H1 (cell line): ENCODE data around the gene MAGI2. TPM values are rescaled to one million over a fixed set of nuclear protein-coding genes. Genes with fewer than 3 reads are reported as not detected.

Experiments used
- CTCF ChIA-PET: fragments of 300-600 bp; sonication (Branson Sonifier 250); formaldehyde crosslinking; loops from one replicate; lab custom pipeline; 2021; ENCODE audit not compliant: partially characterized antibody; lab: Charles Lee
- POLR2A ChIA-PET: fragments of 300-600 bp; sonication (Branson Sonifier 250); formaldehyde crosslinking; loops from one replicate; lab custom pipeline; 2021; ENCODE audit warnings: inconsistent platforms; ENCODE audit not compliant: partially characterized antibody; lab: Charles Lee
- DNase-seq, 2 experiments: peaks; one replicate each; pipeline versions ENCODE4 v3.0.0 to v3.0.0-alpha.2; 2010 to 2022; ENCODE audit warnings: low spot score in 2 of 2, low read depth in 1 of 2, mixed read lengths in 1 of 2
- FAIRE-seq: peaks from 2 replicates; lab custom pipeline; 2011; peaks lifted over from hg19 to GRCh38; lab: Jason Lieb, UNC
- H2AFZ ChIP-seq: 2 replicates; pipeline ENCODE4 v1.8.1; 2012; ENCODE audit warnings: low read length, inconsistent platforms
- H2AK5ac ChIP-seq: 2 replicates; pipeline ENCODE4 v1.6.1; 2013; ENCODE audit warnings: low read depth, low read length
- H2BK120ac ChIP-seq: replicated peaks from 2 replicates; pipeline ENCODE3; 2013; ENCODE audit warnings: low read depth, low read length, inconsistent platforms
- H2BK12ac ChIP-seq: 2 replicates; pipeline ENCODE4 v1.6.1; 2013; ENCODE audit warnings: low read depth, low read length
- H2BK15ac ChIP-seq: 2 replicates; pipeline ENCODE4 v1.6.1; 2013; ENCODE audit warnings: low read length
- H2BK20ac ChIP-seq: 2 replicates; pipeline ENCODE4 v1.6.1; 2013; ENCODE audit warnings: low read length
- H2BK5ac ChIP-seq: 2 replicates; pipeline ENCODE4 v1.6.1; 2013; ENCODE audit warnings: low read depth, low read length
- H3K14ac ChIP-seq: 2 replicates; pipeline ENCODE4 v1.6.1; 2013; ENCODE audit warnings: inconsistent platforms; ENCODE audit not compliant: insufficient read length
- H3K18ac ChIP-seq: 2 replicates; pipeline ENCODE4 v1.6.1; 2013; ENCODE audit warnings: low read length; ENCODE audit errors: extremely low read depth
- H3K23ac ChIP-seq: 2 replicates; pipeline ENCODE4 v1.6.1; 2013; ENCODE audit warnings: inconsistent platforms; ENCODE audit not compliant: insufficient read length
- H3K23me2 ChIP-seq: 2 replicates; pipeline ENCODE4 v1.6.1; 2013; ENCODE audit warnings: low read depth, low read length
- H3K27ac ChIP-seq: 2 replicates; pipeline ENCODE4 v1.6.1; 2011; ENCODE audit warnings: low read depth, low read length, inconsistent platforms
- H3K27me3 ChIP-seq, 4 experiments: replicated peaks in 1 of 4; 1 replicate in 1 of 4; 2 replicates in 3 of 4; pipeline versions ENCODE4 v1.6.1 to v1.8.1; 2011 to 2013; ENCODE audit warnings: low read length in 3 of 4, mild to moderate bottlenecking in 3 of 4, inconsistent platforms in 2 of 4, mixed read lengths in 2 of 4, moderate library complexity in 1 of 4; ENCODE audit not compliant: control insufficient read depth in 3 of 4, insufficient read depth in 3 of 4; ENCODE audit errors: extremely low read depth in 1 of 4
- H3K36me3 ChIP-seq, 4 experiments: 2 replicates each; pipeline versions ENCODE4 v1.6.1 to v1.8.1; 2011 to 2013; ENCODE audit warnings: mild to moderate bottlenecking in 4 of 4, low read length in 3 of 4, moderate library complexity in 2 of 4, control low read depth in 1 of 4, inconsistent platforms in 1 of 4; ENCODE audit not compliant: insufficient read depth in 4 of 4, control insufficient read depth in 2 of 4
- H3K4ac ChIP-seq: replicated peaks from 2 replicates; pipeline ENCODE3; 2013; ENCODE audit warnings: low read length, low read depth, mixed read lengths, inconsistent platforms; ENCODE audit not compliant: insufficient read length
- H3K4me1 ChIP-seq, 4 experiments: replicated peaks in 1 of 4; 1 replicate in 1 of 4; 2 replicates in 3 of 4; pipeline versions ENCODE4 v1.6.1 to v1.8.1; 2011 to 2013; ENCODE audit warnings: low read length in 3 of 4, inconsistent platforms in 2 of 4, mixed read lengths in 1 of 4; ENCODE audit not compliant: insufficient read depth in 4 of 4, control insufficient read depth in 3 of 4
- H3K4me2 ChIP-seq, 2 experiments: 2 replicates each; pipeline versions ENCODE4 v1.6.1 to v1.8.1; 2011 to 2013; ENCODE audit warnings: low read depth in 2 of 2, low read length in 2 of 2, control low read depth in 1 of 2, inconsistent platforms in 1 of 2, mild to moderate bottlenecking in 1 of 2; ENCODE audit not compliant: insufficient read depth in 1 of 2
- H3K4me3 ChIP-seq, 4 experiments: fragments of 200-600, 300-600 bp in 1 of 4; sonication (generic), shearing (Covaris generic), sonication (Bioruptor Twin) in 1 of 4; 2 replicates each; pipeline versions ENCODE4 v1.5.1 to v1.8.1; 2011 to 2016; ENCODE audit warnings: low read length in 4 of 4, low read depth in 3 of 4, control low read depth in 2 of 4, inconsistent platforms in 2 of 4, mild to moderate bottlenecking in 2 of 4, mixed read lengths in 1 of 4, moderate library complexity in 1 of 4; ENCODE audit not compliant: insufficient read depth in 2 of 4; ENCODE audit errors: extremely low read depth in 1 of 4
- H3K56ac ChIP-seq: replicated peaks from 2 replicates; pipeline ENCODE3; 2013; ENCODE audit warnings: low read depth, mild to moderate bottlenecking, mixed read lengths, low read length, inconsistent platforms; ENCODE audit not compliant: insufficient read length
- H3K79me1 ChIP-seq: 2 replicates; pipeline ENCODE4 v1.6.1; 2013; ENCODE audit warnings: low read depth, low read length, control low read depth
- H3K79me2 ChIP-seq, 2 experiments: 2 replicates each; pipeline versions ENCODE4 v1.6.1 to v1.8.1; 2012 to 2013; ENCODE audit warnings: low read length in 2 of 2, mild to moderate bottlenecking in 2 of 2, inconsistent platforms in 1 of 2; ENCODE audit not compliant: insufficient read depth in 2 of 2, control insufficient read depth in 1 of 2
- H3K9ac ChIP-seq, 4 experiments: replicated peaks in 1 of 4; 1 replicate in 1 of 4; 2 replicates in 3 of 4; pipeline versions ENCODE4 v1.6.1 to v1.8.1; 2011 to 2013; ENCODE audit warnings: low read depth in 3 of 4, low read length in 3 of 4, control low read depth in 2 of 4, mild to moderate bottlenecking in 2 of 4, moderate library complexity in 2 of 4, inconsistent platforms in 1 of 4; ENCODE audit errors: extremely low read depth in 1 of 4
- H3K9me3 ChIP-seq, 2 experiments: 2 replicates each; pipeline versions ENCODE4 v1.6.1 to v1.8.1; 2012 to 2013; ENCODE audit warnings: mild to moderate bottlenecking in 2 of 2, moderate library complexity in 2 of 2, control low read depth in 1 of 2, inconsistent platforms in 1 of 2, low read depth in 1 of 2, low read length in 1 of 2, mixed read lengths in 1 of 2; ENCODE audit not compliant: insufficient read depth in 2 of 2
- H4K20me1 ChIP-seq, 2 experiments: replicated peaks in 1 of 2; 2 replicates each; pipeline versions ENCODE3 to v1.8.1; 2011 to 2013; ENCODE audit warnings: inconsistent platforms in 2 of 2, low read length in 2 of 2, mild to moderate bottlenecking in 1 of 2; ENCODE audit not compliant: insufficient read depth in 2 of 2, control insufficient read depth in 1 of 2
- H4K5ac ChIP-seq: 2 replicates; pipeline ENCODE4 v1.6.1; 2013; ENCODE audit warnings: low read length, low read depth, mixed read lengths, inconsistent platforms; ENCODE audit not compliant: insufficient read length
- H4K8ac ChIP-seq: 2 replicates; pipeline ENCODE4 v1.8.0; 2013; ENCODE audit warnings: mild to moderate bottlenecking, moderate library complexity, low read length, inconsistent platforms; ENCODE audit not compliant: insufficient read depth; ENCODE audit errors: extremely low read depth
- H4K91ac ChIP-seq: replicated peaks from 2 replicates; pipeline ENCODE3; 2013; ENCODE audit warnings: low read length, mixed read lengths, inconsistent platforms; ENCODE audit not compliant: insufficient read length
- CBX5 ChIP-seq: fragments of 300-800, 300-1000 bp; sonication (generic); IDR thresholded peaks from 2 replicates; pipeline ENCODE4 v1.7.1; 2016; ENCODE audit warnings: antibody characterized with exemption, low read length, low read depth
- CBX8 ChIP-seq: fragments of 300-800, 300-1000 bp; sonication (generic); IDR thresholded peaks from 2 replicates; pipeline ENCODE4 v1.7.1; 2016; ENCODE audit warnings: low read depth, low read length, borderline replicate concordance
- CHD2 ChIP-seq: IDR thresholded peaks from 2 replicates; pipeline ENCODE4 v1.6.1; 2012; ENCODE audit warnings: low read length, improper control_type of control experiment
- CTBP2 ChIP-seq: IDR thresholded peaks from 2 replicates; pipeline ENCODE4 v1.7.0; 2011; ENCODE audit warnings: borderline replicate concordance, mild to moderate bottlenecking, moderate library complexity, mixed read lengths, low read length; ENCODE audit not compliant: insufficient read depth, insufficient read length
- JUND ChIP-seq: IDR thresholded peaks from 2 replicates; pipeline ENCODE4 v1.6.1; 2011; ENCODE audit warnings: mild to moderate bottlenecking, improper control_type of control experiment, low read length
- RAD21 ChIP-seq, 2 experiments: IDR thresholded peaks in 1 of 2; conservative IDR thresholded peaks in 1 of 2; 2 replicates each; pipeline ENCODE4 v1.6.1; 2011; ENCODE audit warnings: low read depth in 2 of 2, low read length in 2 of 2, improper control_type of control experiment in 1 of 2, inconsistent platforms in 1 of 2, mild to moderate bottlenecking in 1 of 2, moderate library complexity in 1 of 2
- SP1 ChIP-seq: IDR thresholded peaks from 2 replicates; pipeline ENCODE4 v1.6.1; 2011; ENCODE audit warnings: low read depth, low read length
- WGBS, 2 experiments: shearing (Covaris generic) in 1 of 2; methylation state at CpG; one replicate each; pipeline versions ENCODE4 v1.1.6 to v1.1.7; 2013 to 2015; ENCODE audit warnings: low lambda C conversion rate in 2 of 2, mixed read lengths in 2 of 2, inconsistent platforms in 1 of 2, low coverage in 1 of 2, missing lambda C conversion rate in 1 of 2; ENCODE audit not compliant: insufficient replicate concordance in 2 of 2, insufficient coverage in 1 of 2, insufficient read length in 1 of 2; ENCODE audit errors: extremely low coverage in 1 of 2, missing lambda C conversion rate in 1 of 2; 5-methylcytosine and 5-hydroxymethylcytosine counted together
- polyA plus RNA-seq, 7 experiments: library from polyadenylated mRNA; depleted of rRNA in 3 of 7; stranded (reverse) in 5 of 7; unstranded in 2 of 7; fragments of >200 nt in 5 of 7; fragments of 200-250 nt in 2 of 7; gene quantifications; 1 replicate in 5 of 7; 2 replicates in 1 of 7; 4 replicates in 1 of 7; pipeline versions ENCODE4 v1.2.1 to v1.2.3, GENCODE V29; 2011 to 2013; ENCODE audit warnings: missing spikeins in 2 of 7, mixed read lengths in 2 of 7
- total RNA-seq: library from RNA; stranded (reverse); fragmentation: NEBNext Ultra II Directional; extraction: Animal tissue kit (Norgen Biotek cat#: 25700); gene quantifications from 2 replicates; pipeline ENCODE4 v1.2.1, GENCODE V29; 2021
- TF ChIP-seq, protein P1 (sequence below): IDR thresholded peaks from 2 replicates; pipeline ENCODE4 v1.6.1; 2011; ENCODE audit warnings: low read length, improper control_type of control experiment

Gene MAGI2
- total and polyA plus RNA-seq, 2 of the 8 experiments (the other 6 are each of a cell fraction or from before 2014, with no cell fraction given) = 6.0 to 27.3 TPM

DNA sequence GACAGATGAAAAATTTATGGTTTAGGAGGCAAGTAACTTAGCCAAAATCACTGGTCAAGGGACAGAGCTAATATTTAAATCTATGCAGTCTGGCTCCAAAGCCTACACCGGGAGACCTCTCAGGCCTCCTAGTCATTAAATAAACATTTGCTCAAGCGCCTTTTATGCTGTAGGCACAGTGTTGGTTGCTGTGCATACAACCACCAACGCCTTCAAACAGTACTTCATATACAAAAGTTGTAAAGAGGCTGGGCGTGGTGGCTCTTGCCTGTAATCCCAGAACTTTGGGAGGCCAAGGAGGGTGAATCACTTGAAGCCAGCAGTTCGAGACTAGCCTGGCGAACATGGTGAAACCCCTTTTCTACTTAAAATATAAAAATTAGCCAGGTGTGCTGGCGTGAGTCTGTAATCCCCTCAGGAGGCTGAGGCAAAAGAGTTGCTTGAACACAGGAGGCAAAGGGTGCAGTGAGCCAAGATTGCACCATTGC, 159.8 kb downstream of the MAGI2 start:
- TF ChIP-seq SP1 = no peak
- TF ChIP-seq CTBP2 = no peak
- TF ChIP-seq CHD2 = no peak
- no peak for TF ChIP-seq JUND
- no peak for TF ChIP-seq CBX8
- TF ChIP-seq RAD21 (IDR thresholded peaks at IDR 0.05 in 1 of 2, conservative IDR thresholded peaks at IDR 0.05 in 1 of 2; ENCODE audit: low read depth in 2 of 2, low read length in 2 of 2) = no peak
- TF ChIP-seq CBX5 = no peak
- TF ChIP-seq, protein P1, sequence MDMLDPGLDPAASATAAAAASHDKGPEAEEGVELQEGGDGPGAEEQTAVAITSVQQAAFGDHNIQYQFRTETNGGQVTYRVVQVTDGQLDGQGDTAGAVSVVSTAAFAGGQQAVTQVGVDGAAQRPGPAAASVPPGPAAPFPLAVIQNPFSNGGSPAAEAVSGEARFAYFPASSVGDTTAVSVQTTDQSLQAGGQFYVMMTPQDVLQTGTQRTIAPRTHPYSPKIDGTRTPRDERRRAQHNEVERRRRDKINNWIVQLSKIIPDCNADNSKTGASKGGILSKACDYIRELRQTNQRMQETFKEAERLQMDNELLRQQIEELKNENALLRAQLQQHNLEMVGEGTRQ = no peak
- H2BK5ac ChIP-seq = no peak overlapping the region
- no peak overlapping the region for H3K56ac ChIP-seq
- H3K79me1 ChIP-seq = no peaks in the 10 kb centered on the region
- H4K8ac ChIP-seq = no peak overlapping the region
- H3K23me2 ChIP-seq = no peaks in the 10 kb centered on the region
- no peak overlapping the region for H3K27ac ChIP-seq
- no peak overlapping the region for H4K91ac ChIP-seq
- no peak overlapping the region for H3K4ac ChIP-seq
- no peak overlapping the region for H3K4me3 ChIP-seq
- H2BK15ac ChIP-seq = no peak overlapping the region
- H3K4me2 ChIP-seq = no peak overlapping the region
- no peak for FAIRE-seq
- no peaks in the 10 kb centered on the region for H3K79me2 ChIP-seq
- H4K5ac ChIP-seq = no peak overlapping the region
- no peak overlapping the region for H2BK12ac ChIP-seq
- H2AK5ac ChIP-seq = no peak overlapping the region
- H3K23ac ChIP-seq = no peak overlapping the region
- H3K18ac ChIP-seq = no peak overlapping the region
- H3K27me3 ChIP-seq = no peaks in the 10 kb centered on the region
- no peak for DNase-seq
- H4K20me1 ChIP-seq = no peaks in the 10 kb centered on the region
- H2BK120ac ChIP-seq = no peak overlapping the region
- H3K36me3 ChIP-seq = no peaks in the 10 kb centered on the region
- H2BK20ac ChIP-seq = no peak overlapping the region
- ChIA-PET POLR2A (no interaction called here), CTCF (interaction anchor here (1.0 to 1.7 kb wide), 2 partner anchors 9 to 12 kb away, joined by 4 to 7 read pairs; no protein-coding TSS in a partner anchor)
- no peak overlapping the region for H3K14ac ChIP-seq
- H3K9ac ChIP-seq = no peak overlapping the region
- WGBS, 2 experiments = 84% methylated on average over 7 of the region's 7 CpGs; no CpG with 5 or more reads in 1 of the 2 experiments
- H3K4me1 ChIP-seq = no peaks in the 10 kb centered on the region
- no peaks in the 10 kb centered on the region for H3K9me3 ChIP-seq
- no peak overlapping the region for H2AFZ ChIP-seq
